Endothelial cell of umbilical vein (primary cell): ENCODE measurements around the gene DSCAML1. TPM values are rescaled to one million over a fixed set of nuclear protein-coding genes. Genes with fewer than 3 reads are reported as not detected.

Experiments
- BruUV-seq: library from RNA; stranded (reverse); fragments of 400-500 nt; replicated peaks from 2 replicates; lab custom pipeline; 2021; lab: Mats Ljungman, UMichigan
- CTCF ChIA-PET: fragments of 300-600, 350-600 bp; sonication (Branson Sonifier 250); formaldehyde crosslinking; loops from one replicate; lab custom pipeline; 2021; ENCODE audit warnings: antibody characterized with exemption, inconsistent platforms; lab: Charles Lee
- POLR2A ChIA-PET: fragments of 300-600, 350-600 bp; sonication (Branson Sonifier 250); formaldehyde crosslinking; loops from one replicate; lab custom pipeline; 2021; ENCODE audit warnings: antibody characterized with exemption, inconsistent platforms; lab: Charles Lee
- DNase-seq: peaks from one replicate; pipeline ENCODE4 v3.0.0-alpha.2; 2011; ENCODE audit warnings: low read depth, low spot score
- FAIRE-seq: peaks from 2 replicates; lab custom pipeline; 2011; peaks lifted over from hg19 to GRCh38; lab: Jason Lieb, UNC
- H2AFZ ChIP-seq: 2 replicates; pipeline ENCODE4 v1.6.0; 2012; ENCODE audit warnings: low read depth, low read length, control low read depth, inconsistent platforms
- H3K27ac ChIP-seq: 2 replicates; pipeline ENCODE4 v1.5.1; 2011; ENCODE audit warnings: low read depth, mild to moderate bottlenecking, control low read depth, low read length, moderate library complexity; ENCODE audit not compliant: insufficient read depth
- H3K27me3 ChIP-seq, 2 experiments: 2 replicates each; pipeline versions ENCODE4 v1.6.0 to v1.6.1; 2011; ENCODE audit warnings: low read length in 2 of 2, mixed read lengths in 1 of 2; ENCODE audit not compliant: control insufficient read depth in 2 of 2, insufficient read depth in 2 of 2
- H3K36me3 ChIP-seq, 2 experiments: 2 replicates in 1 of 2; 3 replicates in 1 of 2; pipeline ENCODE4 v1.5.1; 2011; ENCODE audit warnings: low read length in 2 of 2, mild to moderate bottlenecking in 1 of 2, moderate library complexity in 1 of 2; ENCODE audit not compliant: control insufficient read depth in 2 of 2, insufficient read depth in 2 of 2; ENCODE audit errors: extremely low read depth in 1 of 2
- H3K4me1 ChIP-seq: 3 replicates; pipeline ENCODE4 v1.5.1; 2011; ENCODE audit warnings: mild to moderate bottlenecking, low read length; ENCODE audit not compliant: control insufficient read depth, insufficient read depth; ENCODE audit errors: extremely low read depth
- H3K4me2 ChIP-seq: 2 replicates; pipeline ENCODE4 v1.6.1; 2011; ENCODE audit warnings: low read length, control low read depth, mixed read lengths; ENCODE audit not compliant: insufficient read depth
- H3K4me3 ChIP-seq, 3 experiments: fragments of 200-600 bp in 1 of 3; sonication (generic), shearing (Covaris generic) in 1 of 3; replicated peaks in 1 of 3; 2 replicates each; pipeline ENCODE4 v1.5.1; 2011 to 2016; ENCODE audit warnings: control low read depth in 3 of 3, low read length in 3 of 3, mild to moderate bottlenecking in 2 of 3, inconsistent platforms in 1 of 3, low read depth in 1 of 3, moderate library complexity in 1 of 3; ENCODE audit not compliant: insufficient read depth in 1 of 3
- H3K79me2 ChIP-seq: 2 replicates; pipeline ENCODE4 v1.6.0; 2012; ENCODE audit warnings: low read length, inconsistent platforms; ENCODE audit not compliant: control insufficient read depth, insufficient read depth
- H3K9ac ChIP-seq: replicated peaks from 2 replicates; pipeline ENCODE3; 2011; ENCODE audit warnings: low read length, control low read depth; ENCODE audit not compliant: insufficient read depth; ENCODE audit errors: extremely low read depth
- H3K9me1 ChIP-seq: replicated peaks from 3 replicates; pipeline ENCODE4 v1.6.0; 2011; ENCODE audit warnings: mild to moderate bottlenecking, low read length; ENCODE audit not compliant: control insufficient read depth, insufficient read depth; ENCODE audit errors: extremely low read depth
- H3K9me3 ChIP-seq: replicated peaks from 2 replicates; pipeline ENCODE4 v1.5.1; 2012; ENCODE audit warnings: low read length, inconsistent platforms; ENCODE audit not compliant: control insufficient read depth, insufficient read depth
- H4K20me1 ChIP-seq: replicated peaks from 2 replicates; pipeline ENCODE3; 2011; ENCODE audit warnings: mild to moderate bottlenecking, low read length; ENCODE audit not compliant: control insufficient read depth, insufficient read depth; ENCODE audit errors: extremely low read depth
- CTCF ChIP-seq, 2 donors: IDR thresholded peaks; 1 replicate in 1 of 2; 2 replicates in 1 of 2; pipeline ENCODE4 v1.5.1; 2011; ENCODE audit warnings: low read length in 2 of 2, mild to moderate bottlenecking in 2 of 2, moderate library complexity in 2 of 2, control low read depth in 1 of 2, inconsistent platforms in 1 of 2, low read depth in 1 of 2; ENCODE audit not compliant: insufficient read depth in 1 of 2; ENCODE audit errors: extremely low read depth in 1 of 2
- EZH2 ChIP-seq: IDR thresholded peaks from 2 replicates; pipeline ENCODE4 v1.6.1; 2012; ENCODE audit warnings: borderline replicate concordance, low read depth, mild to moderate bottlenecking, moderate library complexity, low read length, inconsistent platforms; ENCODE audit not compliant: severe bottlenecking
- FOS ChIP-seq: IDR thresholded peaks from 2 replicates; pipeline ENCODE4 v1.6.1; 2011; ENCODE audit warnings: mild to moderate bottlenecking, low read length, moderate library complexity, borderline replicate concordance; ENCODE audit not compliant: insufficient read depth
- GATA2 ChIP-seq: IDR thresholded peaks from 2 replicates; pipeline ENCODE4 v1.7.0; 2011; ENCODE audit warnings: low read depth, mild to moderate bottlenecking, moderate library complexity, mixed read lengths, low read length; ENCODE audit not compliant: insufficient read length, insufficient read depth
- JUN ChIP-seq: IDR thresholded peaks from 2 replicates; pipeline ENCODE4 v1.6.1; 2011; ENCODE audit warnings: borderline replicate concordance, low read depth; ENCODE audit not compliant: insufficient read length, insufficient read depth
- MYC ChIP-seq: IDR thresholded peaks from one replicate; pipeline ENCODE4 v1.6.1; 2011; ENCODE audit warnings: mild to moderate bottlenecking, low read depth, low read length
- POLR2A ChIP-seq: IDR thresholded peaks from 2 replicates; pipeline ENCODE4 v1.6.1; 2012; ENCODE audit warnings: low read depth, mild to moderate bottlenecking, control low read depth, low read length
- POLR2AphosphoS5 ChIP-seq: IDR thresholded peaks from 2 replicates; pipeline ENCODE4 v1.6.1; 2012; ENCODE audit warnings: low read depth, mild to moderate bottlenecking, control low read depth, low read length, moderate library complexity; ENCODE audit not compliant: insufficient read depth
- dilution Hi-C: fragments of 300-500 bp; cut with MboI; formaldehyde crosslinking; loops from one replicate; pipeline ENCODE4 v1.15.0; 2019; ENCODE audit warnings: low sequenced_read_pairs; ENCODE audit not compliant: extremely low pct_ligation_motif_present
- intact Hi-C: fragments of 100-400 bp; cut with micrococcal nuclease; formaldehyde crosslinking; loops from one replicate; pipeline ENCODE4 v1.10.0; 2022
- polyA plus RNA-seq, 4 experiments: library from polyadenylated mRNA; depleted of rRNA in 3 of 4; stranded (reverse) in 3 of 4; unstranded in 1 of 4; fragments of >200 nt; gene quantifications; 2 replicates each; pipeline versions ENCODE4 v1.2.1 to v1.2.3, GENCODE V29; 2011 to 2012; ENCODE audit warnings: missing spikeins in 1 of 4
- total RNA-seq: library from RNA; stranded (reverse); gene quantifications from 2 replicates; pipeline ENCODE4 v1.2.3, GENCODE V29; 2021
- TF ChIP-seq, protein P1 (sequence below): IDR thresholded peaks from 2 replicates; pipeline ENCODE4 v1.6.1; 2011; ENCODE audit not compliant: insufficient read depth, insufficient read length

The DSCAML1 gene
- total and polyA plus RNA-seq, 2 donors (not counting 3 experiments of a cell fraction or from before 2014, with no cell fraction given): not detected

DNA sequence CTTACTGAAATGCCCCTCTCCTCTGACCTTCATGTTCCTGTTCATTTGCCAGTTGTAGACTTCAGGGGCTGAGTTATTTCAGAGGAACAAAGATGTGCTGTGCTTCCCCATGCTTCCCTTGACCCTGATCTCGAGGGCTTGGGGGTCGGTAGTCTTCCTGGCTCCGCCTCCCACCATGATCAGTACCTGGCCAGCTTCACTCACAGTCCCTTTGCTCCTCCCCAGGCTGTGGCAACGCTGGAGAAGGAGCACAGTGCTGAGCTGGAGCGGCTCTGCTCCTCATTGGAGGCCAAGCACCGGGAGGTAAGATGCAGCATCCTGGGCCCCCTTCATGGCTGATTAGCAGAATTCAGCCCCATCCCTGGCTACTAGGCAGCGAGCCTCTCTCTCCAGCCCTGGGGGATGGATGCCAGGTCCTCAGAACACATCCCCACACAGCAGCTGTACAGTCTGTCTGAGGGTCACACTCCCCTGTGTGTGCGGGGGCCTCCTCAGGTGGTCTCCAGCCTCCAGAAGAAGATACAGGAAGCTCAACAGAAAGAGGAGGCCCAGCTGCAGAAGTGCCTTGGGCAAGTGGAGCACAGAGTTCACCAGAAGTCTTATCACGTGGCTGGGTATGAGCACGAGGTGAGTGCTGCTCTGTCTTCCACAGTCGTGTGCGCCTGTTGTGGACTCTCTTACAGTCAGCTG is 404.9 kb downstream of the DSCAML1 start:
- H3K4me3 ChIP-seq: no peak overlapping the region
- ChIA-PET POLR2A (no interaction called here), CTCF (interaction anchor here (3.4 kb wide), 1 partner anchor 34 kb away, joined by 15 read pairs; no protein-coding TSS in a partner anchor)
- peaks cover 0 to 59% of the 10 kb centered on the region in 2 experiments for H3K36me3 ChIP-seq
- no peak for FAIRE-seq
- H2AFZ ChIP-seq: no peak overlapping the region
- peaks cover 8% of the 10 kb centered on the region for H3K4me1 ChIP-seq
- no peaks in the 10 kb centered on the region for H3K9me3 ChIP-seq
- H3K9me1 ChIP-seq: no peaks in the 10 kb centered on the region
- no peaks in the 10 kb centered on the region for H4K20me1 ChIP-seq
- no peak for TF ChIP-seq JUN
- no peak for TF ChIP-seq EZH2
- no peak for TF ChIP-seq MYC
- TF ChIP-seq, protein P1, sequence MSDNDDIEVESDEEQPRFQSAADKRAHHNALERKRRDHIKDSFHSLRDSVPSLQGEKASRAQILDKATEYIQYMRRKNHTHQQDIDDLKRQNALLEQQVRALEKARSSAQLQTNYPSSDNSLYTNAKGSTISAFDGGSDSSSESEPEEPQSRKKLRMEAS: no peak
- no peak for TF ChIP-seq POLR2AphosphoS5
- TF ChIP-seq POLR2A: no peak
- no peak for TF ChIP-seq CTCF (IDR thresholded peaks at IDR 0.05; ENCODE audit: extremely low read depth in 1 of 2, insufficient read depth in 1 of 2, low read depth in 1 of 2, low read length in 2 of 2)
- TF ChIP-seq GATA2: no peak
- no peak for TF ChIP-seq FOS
- no peak for DNase-seq
- dilution Hi-C loops: no loop called here
- H3K27me3 ChIP-seq: no peaks in the 10 kb centered on the region
- no TSS peak for BruUV-seq
- H3K4me2 ChIP-seq: no peak overlapping the region
- no peak overlapping the region for H3K9ac ChIP-seq
- intact Hi-C loops: no loop called here
- no peak overlapping the region for H3K27ac ChIP-seq
- no peaks in the 10 kb centered on the region for H3K79me2 ChIP-seq
